H1 (cell line): ENCODE data around the gene ADAM19. TPM values are rescaled to one million over a fixed set of nuclear protein-coding genes. Genes with fewer than 3 reads are reported as not detected.
A peak's percentile ranks its signal among the peaks of the same experiment; 100 is the strongest.

Source experiments
- CTCF ChIA-PET: fragments of 300-600 bp; sonication (Branson Sonifier 250); formaldehyde crosslinking; loops from one replicate; lab custom pipeline; 2021; ENCODE audit not compliant: partially characterized antibody; lab: Charles Lee
- POLR2A ChIA-PET: fragments of 300-600 bp; sonication (Branson Sonifier 250); formaldehyde crosslinking; loops from one replicate; lab custom pipeline; 2021; ENCODE audit warnings: inconsistent platforms; ENCODE audit not compliant: partially characterized antibody; lab: Charles Lee
- DNase-seq, 2 experiments: peaks; one replicate each; pipeline versions ENCODE4 v3.0.0 to v3.0.0-alpha.2; 2010 to 2022; ENCODE audit warnings: low spot score in 2 of 2, low read depth in 1 of 2, mixed read lengths in 1 of 2
- FAIRE-seq: peaks from 2 replicates; lab custom pipeline; 2011; peaks lifted over from hg19 to GRCh38; lab: Jason Lieb, UNC
- H2AFZ ChIP-seq: 2 replicates; pipeline ENCODE4 v1.8.1; 2012; ENCODE audit warnings: low read length, inconsistent platforms
- H2AK5ac ChIP-seq: 2 replicates; pipeline ENCODE4 v1.6.1; 2013; ENCODE audit warnings: low read depth, low read length
- H2BK120ac ChIP-seq: replicated peaks from 2 replicates; pipeline ENCODE3; 2013; ENCODE audit warnings: low read depth, low read length, inconsistent platforms
- H2BK12ac ChIP-seq: 2 replicates; pipeline ENCODE4 v1.6.1; 2013; ENCODE audit warnings: low read depth, low read length
- H2BK15ac ChIP-seq: 2 replicates; pipeline ENCODE4 v1.6.1; 2013; ENCODE audit warnings: low read length
- H2BK20ac ChIP-seq: 2 replicates; pipeline ENCODE4 v1.6.1; 2013; ENCODE audit warnings: low read length
- H2BK5ac ChIP-seq: 2 replicates; pipeline ENCODE4 v1.6.1; 2013; ENCODE audit warnings: low read depth, low read length
- H3K14ac ChIP-seq: 2 replicates; pipeline ENCODE4 v1.6.1; 2013; ENCODE audit warnings: inconsistent platforms; ENCODE audit not compliant: insufficient read length
- H3K18ac ChIP-seq: 2 replicates; pipeline ENCODE4 v1.6.1; 2013; ENCODE audit warnings: low read length; ENCODE audit errors: extremely low read depth
- H3K23ac ChIP-seq: 2 replicates; pipeline ENCODE4 v1.6.1; 2013; ENCODE audit warnings: inconsistent platforms; ENCODE audit not compliant: insufficient read length
- H3K23me2 ChIP-seq: 2 replicates; pipeline ENCODE4 v1.6.1; 2013; ENCODE audit warnings: low read depth, low read length
- H3K27ac ChIP-seq: 2 replicates; pipeline ENCODE4 v1.6.1; 2011; ENCODE audit warnings: low read depth, low read length, inconsistent platforms
- H3K27me3 ChIP-seq, 4 experiments: replicated peaks in 1 of 4; 1 replicate in 1 of 4; 2 replicates in 3 of 4; pipeline versions ENCODE4 v1.6.1 to v1.8.1; 2011 to 2013; ENCODE audit warnings: low read length in 3 of 4, mild to moderate bottlenecking in 3 of 4, inconsistent platforms in 2 of 4, mixed read lengths in 2 of 4, moderate library complexity in 1 of 4; ENCODE audit not compliant: control insufficient read depth in 3 of 4, insufficient read depth in 3 of 4; ENCODE audit errors: extremely low read depth in 1 of 4
- H3K36me3 ChIP-seq, 4 experiments: 2 replicates each; pipeline versions ENCODE4 v1.6.1 to v1.8.1; 2011 to 2013; ENCODE audit warnings: mild to moderate bottlenecking in 4 of 4, low read length in 3 of 4, moderate library complexity in 2 of 4, control low read depth in 1 of 4, inconsistent platforms in 1 of 4; ENCODE audit not compliant: insufficient read depth in 4 of 4, control insufficient read depth in 2 of 4
- H3K4ac ChIP-seq: replicated peaks from 2 replicates; pipeline ENCODE3; 2013; ENCODE audit warnings: low read length, low read depth, mixed read lengths, inconsistent platforms; ENCODE audit not compliant: insufficient read length
- H3K4me1 ChIP-seq, 4 experiments: replicated peaks in 1 of 4; 1 replicate in 1 of 4; 2 replicates in 3 of 4; pipeline versions ENCODE4 v1.6.1 to v1.8.1; 2011 to 2013; ENCODE audit warnings: low read length in 3 of 4, inconsistent platforms in 2 of 4, mixed read lengths in 1 of 4; ENCODE audit not compliant: insufficient read depth in 4 of 4, control insufficient read depth in 3 of 4
- H3K4me2 ChIP-seq, 2 experiments: 2 replicates each; pipeline versions ENCODE4 v1.6.1 to v1.8.1; 2011 to 2013; ENCODE audit warnings: low read depth in 2 of 2, low read length in 2 of 2, control low read depth in 1 of 2, inconsistent platforms in 1 of 2, mild to moderate bottlenecking in 1 of 2; ENCODE audit not compliant: insufficient read depth in 1 of 2
- H3K4me3 ChIP-seq, 4 experiments: fragments of 200-600, 300-600 bp in 1 of 4; sonication (generic), shearing (Covaris generic), sonication (Bioruptor Twin) in 1 of 4; 2 replicates each; pipeline versions ENCODE4 v1.5.1 to v1.8.1; 2011 to 2016; ENCODE audit warnings: low read length in 4 of 4, low read depth in 3 of 4, control low read depth in 2 of 4, inconsistent platforms in 2 of 4, mild to moderate bottlenecking in 2 of 4, mixed read lengths in 1 of 4, moderate library complexity in 1 of 4; ENCODE audit not compliant: insufficient read depth in 2 of 4; ENCODE audit errors: extremely low read depth in 1 of 4
- H3K56ac ChIP-seq: replicated peaks from 2 replicates; pipeline ENCODE3; 2013; ENCODE audit warnings: low read depth, mild to moderate bottlenecking, mixed read lengths, low read length, inconsistent platforms; ENCODE audit not compliant: insufficient read length
- H3K79me1 ChIP-seq: 2 replicates; pipeline ENCODE4 v1.6.1; 2013; ENCODE audit warnings: low read depth, low read length, control low read depth
- H3K79me2 ChIP-seq, 2 experiments: 2 replicates each; pipeline versions ENCODE4 v1.6.1 to v1.8.1; 2012 to 2013; ENCODE audit warnings: low read length in 2 of 2, mild to moderate bottlenecking in 2 of 2, inconsistent platforms in 1 of 2; ENCODE audit not compliant: insufficient read depth in 2 of 2, control insufficient read depth in 1 of 2
- H3K9ac ChIP-seq, 4 experiments: replicated peaks in 1 of 4; 1 replicate in 1 of 4; 2 replicates in 3 of 4; pipeline versions ENCODE4 v1.6.1 to v1.8.1; 2011 to 2013; ENCODE audit warnings: low read depth in 3 of 4, low read length in 3 of 4, control low read depth in 2 of 4, mild to moderate bottlenecking in 2 of 4, moderate library complexity in 2 of 4, inconsistent platforms in 1 of 4; ENCODE audit errors: extremely low read depth in 1 of 4
- H3K9me3 ChIP-seq, 2 experiments: 2 replicates each; pipeline versions ENCODE4 v1.6.1 to v1.8.1; 2012 to 2013; ENCODE audit warnings: mild to moderate bottlenecking in 2 of 2, moderate library complexity in 2 of 2, control low read depth in 1 of 2, inconsistent platforms in 1 of 2, low read depth in 1 of 2, low read length in 1 of 2, mixed read lengths in 1 of 2; ENCODE audit not compliant: insufficient read depth in 2 of 2
- H4K20me1 ChIP-seq, 2 experiments: replicated peaks in 1 of 2; 2 replicates each; pipeline versions ENCODE3 to v1.8.1; 2011 to 2013; ENCODE audit warnings: inconsistent platforms in 2 of 2, low read length in 2 of 2, mild to moderate bottlenecking in 1 of 2; ENCODE audit not compliant: insufficient read depth in 2 of 2, control insufficient read depth in 1 of 2
- H4K5ac ChIP-seq: 2 replicates; pipeline ENCODE4 v1.6.1; 2013; ENCODE audit warnings: low read length, low read depth, mixed read lengths, inconsistent platforms; ENCODE audit not compliant: insufficient read length
- H4K8ac ChIP-seq: 2 replicates; pipeline ENCODE4 v1.8.0; 2013; ENCODE audit warnings: mild to moderate bottlenecking, moderate library complexity, low read length, inconsistent platforms; ENCODE audit not compliant: insufficient read depth; ENCODE audit errors: extremely low read depth
- H4K91ac ChIP-seq: replicated peaks from 2 replicates; pipeline ENCODE3; 2013; ENCODE audit warnings: low read length, mixed read lengths, inconsistent platforms; ENCODE audit not compliant: insufficient read length
- ATF3 ChIP-seq: IDR thresholded peaks from 2 replicates; pipeline ENCODE4 v1.6.1; 2011; ENCODE audit warnings: low read depth, mild to moderate bottlenecking, low read length; ENCODE audit not compliant: insufficient read depth
- CHD2 ChIP-seq: IDR thresholded peaks from 2 replicates; pipeline ENCODE4 v1.6.1; 2012; ENCODE audit warnings: low read length, improper control_type of control experiment
- FOSL1 ChIP-seq: IDR thresholded peaks from 2 replicates; pipeline ENCODE4 v1.6.1; 2011; ENCODE audit warnings: mild to moderate bottlenecking, low read depth, low read length, moderate library complexity; ENCODE audit not compliant: insufficient read depth
- JUN ChIP-seq: IDR thresholded peaks from 2 replicates; pipeline ENCODE4 v1.6.1; 2011; ENCODE audit warnings: low read depth, mild to moderate bottlenecking, improper control_type of control experiment, low read length
- NANOG ChIP-seq: IDR thresholded peaks from 2 replicates; pipeline ENCODE4 v1.6.1; 2011; ENCODE audit warnings: low read length, low read depth, mild to moderate bottlenecking, inconsistent platforms; ENCODE audit not compliant: insufficient read depth, poor library complexity, severe bottlenecking
- RAD21 ChIP-seq, 2 experiments: IDR thresholded peaks in 1 of 2; conservative IDR thresholded peaks in 1 of 2; 2 replicates each; pipeline ENCODE4 v1.6.1; 2011; ENCODE audit warnings: low read depth in 2 of 2, low read length in 2 of 2, improper control_type of control experiment in 1 of 2, inconsistent platforms in 1 of 2, mild to moderate bottlenecking in 1 of 2, moderate library complexity in 1 of 2
- RBBP5 ChIP-seq: IDR thresholded peaks from 2 replicates; pipeline ENCODE4 v1.7.1; 2012; ENCODE audit warnings: low read depth, mild to moderate bottlenecking, inconsistent platforms, low read length, moderate library complexity, borderline replicate concordance
- SIRT6 ChIP-seq: IDR thresholded peaks from one replicate; pipeline ENCODE4 v1.7.1; 2012; ENCODE audit warnings: low read length, inconsistent platforms
- SUZ12 ChIP-seq: fragments of 200-600 bp; sonication (generic); IDR thresholded peaks from 2 replicates; pipeline ENCODE4 v1.6.1; 2012; ENCODE audit warnings: mild to moderate bottlenecking, inconsistent platforms, low read length, moderate library complexity, mixed read lengths
- TAF1 ChIP-seq: IDR thresholded peaks from 2 replicates; pipeline ENCODE4 v1.6.1; 2011; ENCODE audit warnings: mild to moderate bottlenecking, low read depth, low read length
- WGBS, 2 experiments: shearing (Covaris generic) in 1 of 2; methylation state at CpG; one replicate each; pipeline versions ENCODE4 v1.1.6 to v1.1.7; 2013 to 2015; ENCODE audit warnings: low lambda C conversion rate in 2 of 2, mixed read lengths in 2 of 2, inconsistent platforms in 1 of 2, low coverage in 1 of 2, missing lambda C conversion rate in 1 of 2; ENCODE audit not compliant: insufficient replicate concordance in 2 of 2, insufficient coverage in 1 of 2, insufficient read length in 1 of 2; ENCODE audit errors: extremely low coverage in 1 of 2, missing lambda C conversion rate in 1 of 2; 5-methylcytosine and 5-hydroxymethylcytosine counted together
- polyA plus RNA-seq, 7 experiments: library from polyadenylated mRNA; depleted of rRNA in 3 of 7; stranded (reverse) in 5 of 7; unstranded in 2 of 7; fragments of >200 nt in 5 of 7; fragments of 200-250 nt in 2 of 7; gene quantifications; 1 replicate in 5 of 7; 2 replicates in 1 of 7; 4 replicates in 1 of 7; pipeline versions ENCODE4 v1.2.1 to v1.2.3, GENCODE V29; 2011 to 2013; ENCODE audit warnings: missing spikeins in 2 of 7, mixed read lengths in 2 of 7
- total RNA-seq: library from RNA; stranded (reverse); fragmentation: NEBNext Ultra II Directional; extraction: Animal tissue kit (Norgen Biotek cat#: 25700); gene quantifications from 2 replicates; pipeline ENCODE4 v1.2.1, GENCODE V29; 2021
- TF ChIP-seq, protein P1 (sequence below): IDR thresholded peaks from 2 replicates; pipeline ENCODE4 v1.6.1; 2011; ENCODE audit warnings: low read length, improper control_type of control experiment

ADAM19 gene
- total and polyA plus RNA-seq, 2 of the 8 experiments (the other 6 are each of a cell fraction or from before 2014, with no cell fraction given) = 6.5 to 22.7 TPM

DNA sequence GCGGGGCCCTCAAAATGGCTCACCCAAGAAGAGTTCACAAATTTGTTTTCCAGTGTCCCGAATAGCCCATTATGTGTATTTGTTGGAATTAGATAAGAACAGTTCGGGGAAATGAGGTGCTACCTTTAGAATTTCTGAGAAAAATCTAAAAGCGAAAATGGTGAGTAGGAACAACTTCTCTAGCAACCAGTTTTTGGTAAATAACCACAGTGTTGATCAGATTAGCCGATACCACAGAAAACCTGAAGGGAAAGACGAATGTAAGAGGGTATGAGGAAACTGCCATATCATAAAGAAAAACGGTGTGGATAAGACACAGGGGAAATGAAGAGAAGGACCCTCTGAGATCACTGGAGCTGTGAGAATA lies 31.0 kb downstream of the ADAM19 start:
- no peaks in the 10 kb centered on the region for H4K20me1 ChIP-seq
- no peak overlapping the region for H3K4me2 ChIP-seq
- POLR2A ChIA-PET = no interaction called here
- H2AK5ac ChIP-seq = 0 out of 2 replicates have a peak overlapping the region, but pooled peaks have one; percentile 19
- peaks cover 0 to 7% (median 1%) of the 10 kb centered on the region in 4 experiments; a peak in 3 of 7 replicates for H3K4me1 ChIP-seq
- no peak overlapping the region for H2BK120ac ChIP-seq
- no peak overlapping the region for H4K5ac ChIP-seq
- CTCF ChIA-PET = interaction anchor here (0.7 to 1.3 kb wide), 2 partner anchors 13 to 199 kb away, joined by 3 read pairs; partner anchors contain the start of gene LSM11
- TF ChIP-seq SIRT6 (no peak), FOSL1 (no peak), RBBP5 (no peak), RAD21 (IDR thresholded peaks at IDR 0.05 in 1 of 2, conservative IDR thresholded peaks at IDR 0.05 in 1 of 2; ENCODE audit: low read depth in 2 of 2, low read length in 2 of 2) (no peak), JUN (no peak), ATF3 (no peak), SUZ12 (no peak), TAF1 (no peak), CHD2 (no peak), NANOG (no peak)
- TF ChIP-seq, protein P1, sequence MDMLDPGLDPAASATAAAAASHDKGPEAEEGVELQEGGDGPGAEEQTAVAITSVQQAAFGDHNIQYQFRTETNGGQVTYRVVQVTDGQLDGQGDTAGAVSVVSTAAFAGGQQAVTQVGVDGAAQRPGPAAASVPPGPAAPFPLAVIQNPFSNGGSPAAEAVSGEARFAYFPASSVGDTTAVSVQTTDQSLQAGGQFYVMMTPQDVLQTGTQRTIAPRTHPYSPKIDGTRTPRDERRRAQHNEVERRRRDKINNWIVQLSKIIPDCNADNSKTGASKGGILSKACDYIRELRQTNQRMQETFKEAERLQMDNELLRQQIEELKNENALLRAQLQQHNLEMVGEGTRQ = no peak
- no peaks in the 10 kb centered on the region for H3K36me3 ChIP-seq
- H2AFZ ChIP-seq = no peak overlapping the region
- no peaks in the 10 kb centered on the region for H3K9me3 ChIP-seq
- no peaks in the 10 kb centered on the region for H3K23me2 ChIP-seq
- no peak overlapping the region for H3K14ac ChIP-seq
- H3K4ac ChIP-seq = no peak overlapping the region
- H4K8ac ChIP-seq = no peak overlapping the region
- H2BK15ac ChIP-seq = no peak overlapping the region
- no peak overlapping the region for H3K27ac ChIP-seq
- H4K91ac ChIP-seq = no peak overlapping the region
- H2BK5ac ChIP-seq = no peak overlapping the region
- no peaks in the 10 kb centered on the region for H3K79me2 ChIP-seq
- FAIRE-seq = no peak
- H3K27me3 ChIP-seq = no peaks in the 10 kb centered on the region
- no peak overlapping the region for H3K56ac ChIP-seq
- no peak overlapping the region for H3K23ac ChIP-seq
- DNase-seq = no peak
- 84% methylated on average over 7 of the region's 7 CpGs; no CpG with 5 or more reads in 1 of the 2 experiments for WGBS, 2 experiments
- H3K9ac ChIP-seq = no peak overlapping the region
- H3K4me3 ChIP-seq = no peak overlapping the region
- no peak overlapping the region for H3K18ac ChIP-seq
- H3K79me1 ChIP-seq = no peaks in the 10 kb centered on the region; the same call in none of the 2 replicates
- no peak overlapping the region for H2BK12ac ChIP-seq
- no peak overlapping the region for H2BK20ac ChIP-seq
